ENCODE results near the gene SIPA1L3. TPM values are rescaled to one million over a fixed set of nuclear protein-coding genes. Genes with fewer than 3 reads are reported as not detected.
A peak's percentile ranks its signal among the peaks of the same experiment; 100 is the strongest.

The SIPA1L3 gene
- total and polyA plus RNA-seq, 2 of the 13 experiments (the other 11 are each of a cell fraction or from before 2014, with no cell fraction given): 5.5 to 7.7 TPM

DNA sequence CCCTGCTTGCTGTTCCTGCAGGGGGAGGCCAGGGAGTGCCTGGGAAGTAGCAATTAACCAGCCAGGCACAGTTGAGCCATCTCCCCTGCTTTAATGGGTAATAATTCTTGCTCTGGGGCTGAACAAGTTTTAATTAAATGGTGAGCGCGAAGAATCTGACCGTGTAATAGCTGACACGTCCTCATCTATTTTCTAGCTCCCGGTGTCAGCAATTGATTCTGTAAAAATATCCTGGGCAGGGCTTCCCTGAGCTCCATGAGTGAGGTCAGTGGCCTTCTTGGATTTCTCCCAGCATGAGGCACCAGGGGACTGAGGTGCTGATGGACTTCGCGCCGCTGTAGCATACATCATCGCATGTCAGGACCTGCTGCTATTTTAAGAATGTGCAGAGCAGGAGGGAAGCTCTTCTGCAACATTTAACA, 26.9 kb downstream of the SIPA1L3 start:
- 7% methylated on average over 9 of the region's 9 CpGs for WGBS (ENCODE audit: low lambda C conversion rate)
- peak; percentile 90 for DNase-seq (ENCODE audit: low spot score)
- Histone ChIP-seq H3K9ac (ENCODE audit: insufficient read depth, low read depth, low read length) (peak overlapping the region; percentile 18; the same call in 1 of the 2 replicates), H3K27me3 (ENCODE audit: control insufficient read depth in 1 of 2, insufficient read depth in 2 of 2, low read length in 2 of 2) (no peaks in the 10 kb centered on the region), H3K27ac (ENCODE audit: extremely low read length, insufficient read depth, low read length) (peak overlapping the region; percentile 87), H3K79me2 (ENCODE audit: insufficient read depth, low read length) (peaks cover 36% of the 10 kb centered on the region), H3K9me3 (ENCODE audit: low read length) (peaks cover 9% of the 10 kb centered on the region), H3K4me2 (ENCODE audit: low read depth, low read length) (peak overlapping the region; percentile 97), H4K20me1 (ENCODE audit: insufficient read depth, low read length) (no peaks in the 10 kb centered on the region), H3K4me1 (ENCODE audit: insufficient read depth, low read length) (peaks cover 67% of the 10 kb centered on the region), H3K36me3 (replicated peaks in 1 of 2; ENCODE audit: control insufficient read depth in 1 of 2, insufficient read depth in 2 of 2, low read length in 2 of 2) (no peaks in the 10 kb centered on the region), H3K4me3 (replicated peaks in 1 of 3; ENCODE audit: insufficient read depth in 1 of 3, low read depth in 2 of 3, low read length in 3 of 3) (peak overlapping the region in 1 of 3 experiments; percentile 75; a peak in 3 of 6 replicates), H2AFZ (ENCODE audit: low read length) (no peak overlapping the region)
- in situ Hi-C loops (cut with HindIII; ENCODE audit: extremely low pct_ligation_motif_present, low pct_unique_long_range_greater_than_20kb): no loop called here
- ATAC-seq: peak; percentile 86
- ChIA-PET POLR2A (interaction anchor here (0.6 to 4.8 kb wide), 5 partner anchors 12 to 720 kb away, joined by 3 to 89 read pairs (median 3); partner anchors contain the start of genes SIPA1L3 and WDR87), CTCF (ENCODE audit: low intra/inter-chr PET ratio, low total read pairs) (no interaction called here)
- BruUV-seq (replicated peaks): no TSS peak
- peak; percentile 96 for FAIRE-seq
- intact Hi-C loops (cut with micrococcal nuclease; ENCODE audit: unreplicated experiment): loop anchor here (2.0 kb wide), 1 partner anchor 27 kb away; the partner anchor contains the start of genes SIPA1L3 and WDR87
- TF ChIP-seq, protein P1, sequence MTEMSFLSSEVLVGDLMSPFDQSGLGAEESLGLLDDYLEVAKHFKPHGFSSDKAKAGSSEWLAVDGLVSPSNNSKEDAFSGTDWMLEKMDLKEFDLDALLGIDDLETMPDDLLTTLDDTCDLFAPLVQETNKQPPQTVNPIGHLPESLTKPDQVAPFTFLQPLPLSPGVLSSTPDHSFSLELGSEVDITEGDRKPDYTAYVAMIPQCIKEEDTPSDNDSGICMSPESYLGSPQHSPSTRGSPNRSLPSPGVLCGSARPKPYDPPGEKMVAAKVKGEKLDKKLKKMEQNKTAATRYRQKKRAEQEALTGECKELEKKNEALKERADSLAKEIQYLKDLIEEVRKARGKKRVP (CRISPR knock-in tag; IDR thresholded peaks at IDR 0.05): peak in 1 of 2 experiments; percentile 57; a peak in 1 of 4 replicates
- TF ChIP-seq, protein P2, sequence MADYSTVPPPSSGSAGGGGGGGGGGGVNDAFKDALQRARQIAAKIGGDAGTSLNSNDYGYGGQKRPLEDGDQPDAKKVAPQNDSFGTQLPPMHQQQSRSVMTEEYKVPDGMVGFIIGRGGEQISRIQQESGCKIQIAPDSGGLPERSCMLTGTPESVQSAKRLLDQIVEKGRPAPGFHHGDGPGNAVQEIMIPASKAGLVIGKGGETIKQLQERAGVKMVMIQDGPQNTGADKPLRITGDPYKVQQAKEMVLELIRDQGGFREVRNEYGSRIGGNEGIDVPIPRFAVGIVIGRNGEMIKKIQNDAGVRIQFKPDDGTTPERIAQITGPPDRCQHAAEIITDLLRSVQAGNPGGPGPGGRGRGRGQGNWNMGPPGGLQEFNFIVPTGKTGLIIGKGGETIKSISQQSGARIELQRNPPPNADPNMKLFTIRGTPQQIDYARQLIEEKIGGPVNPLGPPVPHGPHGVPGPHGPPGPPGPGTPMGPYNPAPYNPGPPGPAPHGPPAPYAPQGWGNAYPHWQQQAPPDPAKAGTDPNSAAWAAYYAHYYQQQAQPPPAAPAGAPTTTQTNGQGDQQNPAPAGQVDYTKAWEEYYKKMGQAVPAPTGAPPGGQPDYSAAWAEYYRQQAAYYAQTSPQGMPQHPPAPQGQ (CRISPR knock-in tag; IDR thresholded peaks at IDR 0.05; ENCODE audit: borderline replicate concordance): no peak
- no peak for TF ChIP-seq KDM3A (CRISPR knock-in tag; IDR thresholded peaks at IDR 0.05; ENCODE audit: low read depth)
- TF ChIP-seq ZNF333 (CRISPR knock-in tag; IDR thresholded peaks at IDR 0.05; ENCODE audit: borderline replicate concordance): no peak
- TF ChIP-seq, protein P3, sequence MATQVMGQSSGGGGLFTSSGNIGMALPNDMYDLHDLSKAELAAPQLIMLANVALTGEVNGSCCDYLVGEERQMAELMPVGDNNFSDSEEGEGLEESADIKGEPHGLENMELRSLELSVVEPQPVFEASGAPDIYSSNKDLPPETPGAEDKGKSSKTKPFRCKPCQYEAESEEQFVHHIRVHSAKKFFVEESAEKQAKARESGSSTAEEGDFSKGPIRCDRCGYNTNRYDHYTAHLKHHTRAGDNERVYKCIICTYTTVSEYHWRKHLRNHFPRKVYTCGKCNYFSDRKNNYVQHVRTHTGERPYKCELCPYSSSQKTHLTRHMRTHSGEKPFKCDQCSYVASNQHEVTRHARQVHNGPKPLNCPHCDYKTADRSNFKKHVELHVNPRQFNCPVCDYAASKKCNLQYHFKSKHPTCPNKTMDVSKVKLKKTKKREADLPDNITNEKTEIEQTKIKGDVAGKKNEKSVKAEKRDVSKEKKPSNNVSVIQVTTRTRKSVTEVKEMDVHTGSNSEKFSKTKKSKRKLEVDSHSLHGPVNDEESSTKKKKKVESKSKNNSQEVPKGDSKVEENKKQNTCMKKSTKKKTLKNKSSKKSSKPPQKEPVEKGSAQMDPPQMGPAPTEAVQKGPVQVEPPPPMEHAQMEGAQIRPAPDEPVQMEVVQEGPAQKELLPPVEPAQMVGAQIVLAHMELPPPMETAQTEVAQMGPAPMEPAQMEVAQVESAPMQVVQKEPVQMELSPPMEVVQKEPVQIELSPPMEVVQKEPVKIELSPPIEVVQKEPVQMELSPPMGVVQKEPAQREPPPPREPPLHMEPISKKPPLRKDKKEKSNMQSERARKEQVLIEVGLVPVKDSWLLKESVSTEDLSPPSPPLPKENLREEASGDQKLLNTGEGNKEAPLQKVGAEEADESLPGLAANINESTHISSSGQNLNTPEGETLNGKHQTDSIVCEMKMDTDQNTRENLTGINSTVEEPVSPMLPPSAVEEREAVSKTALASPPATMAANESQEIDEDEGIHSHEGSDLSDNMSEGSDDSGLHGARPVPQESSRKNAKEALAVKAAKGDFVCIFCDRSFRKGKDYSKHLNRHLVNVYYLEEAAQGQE (IDR thresholded peaks at IDR 0.05; ENCODE audit: borderline replicate concordance in 1 of 2, low read depth in 1 of 2, low read length in 2 of 2): no peak
- TF ChIP-seq SOX6 (IDR thresholded peaks at IDR 0.05): no peak
- TF ChIP-seq SOX6 (CRISPR knock-in tag; IDR thresholded peaks at IDR 0.05): peak; percentile 55; the same call in 1 of the 2 replicates
- TF ChIP-seq POGZ (CRISPR knock-in tag; IDR thresholded peaks at IDR 0.05): no peak
- TF ChIP-seq, protein P4, sequence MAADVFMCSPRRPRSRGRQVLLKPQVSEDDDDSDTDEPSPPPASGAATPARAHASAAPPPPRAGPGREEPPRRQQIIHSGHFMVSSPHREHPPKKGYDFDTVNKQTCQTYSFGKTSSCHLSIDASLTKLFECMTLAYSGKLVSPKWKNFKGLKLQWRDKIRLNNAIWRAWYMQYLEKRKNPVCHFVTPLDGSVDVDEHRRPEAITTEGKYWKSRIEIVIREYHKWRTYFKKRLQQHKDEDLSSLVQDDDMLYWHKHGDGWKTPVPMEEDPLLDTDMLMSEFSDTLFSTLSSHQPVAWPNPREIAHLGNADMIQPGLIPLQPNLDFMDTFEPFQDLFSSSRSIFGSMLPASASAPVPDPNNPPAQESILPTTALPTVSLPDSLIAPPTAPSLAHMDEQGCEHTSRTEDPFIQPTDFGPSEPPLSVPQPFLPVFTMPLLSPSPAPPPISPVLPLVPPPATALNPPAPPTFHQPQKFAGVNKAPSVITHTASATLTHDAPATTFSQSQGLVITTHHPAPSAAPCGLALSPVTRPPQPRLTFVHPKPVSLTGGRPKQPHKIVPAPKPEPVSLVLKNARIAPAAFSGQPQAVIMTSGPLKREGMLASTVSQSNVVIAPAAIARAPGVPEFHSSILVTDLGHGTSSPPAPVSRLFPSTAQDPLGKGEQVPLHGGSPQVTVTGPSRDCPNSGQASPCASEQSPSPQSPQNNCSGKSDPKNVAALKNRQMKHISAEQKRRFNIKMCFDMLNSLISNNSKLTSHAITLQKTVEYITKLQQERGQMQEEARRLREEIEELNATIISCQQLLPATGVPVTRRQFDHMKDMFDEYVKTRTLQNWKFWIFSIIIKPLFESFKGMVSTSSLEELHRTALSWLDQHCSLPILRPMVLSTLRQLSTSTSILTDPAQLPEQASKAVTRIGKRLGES (CRISPR knock-in tag; IDR thresholded peaks at IDR 0.05; ENCODE audit: borderline replicate concordance): no peak
- TF ChIP-seq, protein P5, sequence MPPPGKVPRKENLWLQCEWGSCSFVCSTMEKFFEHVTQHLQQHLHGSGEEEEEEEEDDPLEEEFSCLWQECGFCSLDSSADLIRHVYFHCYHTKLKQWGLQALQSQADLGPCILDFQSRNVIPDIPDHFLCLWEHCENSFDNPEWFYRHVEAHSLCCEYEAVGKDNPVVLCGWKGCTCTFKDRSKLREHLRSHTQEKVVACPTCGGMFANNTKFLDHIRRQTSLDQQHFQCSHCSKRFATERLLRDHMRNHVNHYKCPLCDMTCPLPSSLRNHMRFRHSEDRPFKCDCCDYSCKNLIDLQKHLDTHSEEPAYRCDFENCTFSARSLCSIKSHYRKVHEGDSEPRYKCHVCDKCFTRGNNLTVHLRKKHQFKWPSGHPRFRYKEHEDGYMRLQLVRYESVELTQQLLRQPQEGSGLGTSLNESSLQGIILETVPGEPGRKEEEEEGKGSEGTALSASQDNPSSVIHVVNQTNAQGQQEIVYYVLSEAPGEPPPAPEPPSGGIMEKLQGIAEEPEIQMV (CRISPR knock-in tag; IDR thresholded peaks at IDR 0.05; ENCODE audit: low read depth): no peak
